Mesenchymal stem cell (in vitro differentiated cells and primary cell): Measurements from ENCODE around the gene PRSS16.
"Not testable (repeated sequence)": the region's sequence is repeated elsewhere in the genome, so short reads cannot be mapped to it uniquely, and the experiment has no call there.

Experiments used
- DNase-seq: peaks from one replicate; pipeline ENCODE4 v3.0.0-alpha.2; 2013
- H2AFZ ChIP-seq: one replicate; pipeline ENCODE4 v1.6.1; 2013; ENCODE audit warnings: low read depth, mild to moderate bottlenecking, control low read depth, inconsistent platforms, low read length, moderate library complexity
- H2AK5ac ChIP-seq: 2 replicates; pipeline ENCODE4 v1.6.1; 2013; ENCODE audit warnings: low read length, moderate library complexity, mild to moderate bottlenecking, inconsistent platforms; ENCODE audit not compliant: severe bottlenecking
- H2BK120ac ChIP-seq: one replicate; pipeline ENCODE4 v1.6.1; 2013; ENCODE audit warnings: low read depth, mild to moderate bottlenecking, inconsistent platforms, low read length, moderate library complexity
- H2BK12ac ChIP-seq, 2 experiments: one replicate each; pipeline ENCODE4 v1.6.1; 2013; ENCODE audit warnings: inconsistent platforms in 2 of 2, low read length in 2 of 2, mild to moderate bottlenecking in 2 of 2, moderate library complexity in 2 of 2, control low read depth in 1 of 2
- H2BK15ac ChIP-seq: one replicate; pipeline ENCODE4 v1.6.1; 2013; ENCODE audit warnings: mild to moderate bottlenecking, low read depth, inconsistent platforms; ENCODE audit not compliant: poor library complexity, severe bottlenecking
- H2BK5ac ChIP-seq: 2 replicates; pipeline ENCODE4 v1.6.1; 2013; ENCODE audit warnings: low read depth, mild to moderate bottlenecking, low read length, control low read depth, inconsistent platforms; ENCODE audit not compliant: poor library complexity, severe bottlenecking
- H3K14ac ChIP-seq, 2 experiments: one replicate each; pipeline ENCODE4 v1.6.1; 2013; ENCODE audit warnings: inconsistent platforms in 2 of 2, low read length in 2 of 2, control low read depth in 1 of 2, mild to moderate bottlenecking in 1 of 2, moderate library complexity in 1 of 2
- H3K18ac ChIP-seq, 2 experiments: one replicate each; pipeline ENCODE4 v1.6.1; 2013; ENCODE audit warnings: inconsistent platforms in 2 of 2, low read length in 2 of 2, control low read depth in 1 of 2, low read depth in 1 of 2, mild to moderate bottlenecking in 1 of 2
- H3K23ac ChIP-seq, 2 experiments: one replicate each; pipeline ENCODE4 v1.6.1; 2013; ENCODE audit warnings: inconsistent platforms in 2 of 2, low read length in 2 of 2, mild to moderate bottlenecking in 2 of 2, moderate library complexity in 2 of 2, control low read depth in 1 of 2
- H3K27ac ChIP-seq: 2 replicates; pipeline ENCODE4 v1.5.1; 2013; ENCODE audit warnings: mild to moderate bottlenecking, moderate library complexity, low read length, control low read depth, inconsistent platforms; ENCODE audit not compliant: poor library complexity, severe bottlenecking
- H3K27me3 ChIP-seq, 2 experiments: 2 replicates each; pipeline versions ENCODE4 v1.6.1 to v1.7.0; 2013; ENCODE audit warnings: low read length in 2 of 2, mild to moderate bottlenecking in 2 of 2, moderate library complexity in 2 of 2, control low read depth in 1 of 2, inconsistent platforms in 1 of 2; ENCODE audit not compliant: control insufficient read depth in 1 of 2, insufficient read depth in 1 of 2
- H3K36me3 ChIP-seq, 2 experiments: 2 replicates each; pipeline versions ENCODE4 v1.6.1 to v1.7.0; 2013; ENCODE audit warnings: low read length in 2 of 2, control low read depth in 1 of 2, inconsistent platforms in 1 of 2, low read depth in 1 of 2, mild to moderate bottlenecking in 1 of 2; ENCODE audit not compliant: insufficient read depth in 2 of 2, control insufficient read depth in 1 of 2
- H3K4ac ChIP-seq, 2 experiments: one replicate each; pipeline ENCODE4 v1.6.1; 2013; ENCODE audit warnings: inconsistent platforms in 2 of 2, low read length in 2 of 2, mild to moderate bottlenecking in 2 of 2, moderate library complexity in 2 of 2, control low read depth in 1 of 2, low read depth in 1 of 2
- H3K4me1 ChIP-seq: 2 replicates; pipeline ENCODE4 v1.6.1; 2013; ENCODE audit warnings: low read depth, low read length, control low read depth; ENCODE audit not compliant: control insufficient read depth, insufficient read depth
- H3K4me2 ChIP-seq: 2 replicates; pipeline ENCODE4 v1.6.1; 2013; ENCODE audit warnings: low read length, mild to moderate bottlenecking, inconsistent platforms; ENCODE audit not compliant: poor library complexity, severe bottlenecking
- H3K4me3 ChIP-seq, 2 experiments: 2 replicates each; pipeline versions ENCODE4 v1.5.1 to v1.7.0; 2013; ENCODE audit warnings: low read length in 2 of 2, mild to moderate bottlenecking in 2 of 2, control low read depth in 1 of 2, low read depth in 1 of 2; ENCODE audit not compliant: insufficient read depth in 1 of 2
- H3K79me1 ChIP-seq: replicated peaks from 2 replicates; pipeline ENCODE4 v1.6.1; 2013; ENCODE audit warnings: mild to moderate bottlenecking, control low read depth, low read length, inconsistent platforms; ENCODE audit not compliant: poor library complexity, severe bottlenecking
- H3K9ac ChIP-seq: 2 replicates; pipeline ENCODE4 v1.7.0; 2013; ENCODE audit warnings: mild to moderate bottlenecking, low read length, moderate library complexity
- H3K9me3 ChIP-seq: 2 replicates; pipeline ENCODE4 v1.7.0; 2013; ENCODE audit warnings: mild to moderate bottlenecking, low read length; ENCODE audit not compliant: control insufficient read depth
- H4K8ac ChIP-seq: one replicate; pipeline ENCODE4 v1.6.1; 2013; ENCODE audit warnings: inconsistent platforms, mild to moderate bottlenecking, low read length, moderate library complexity
- H4K91ac ChIP-seq: one replicate; pipeline ENCODE4 v1.6.1; 2013; ENCODE audit warnings: mild to moderate bottlenecking, low read length, inconsistent platforms
- WGBS: methylation state at CpG from one replicate; pipeline ENCODE4 v1.1.7; 2013; ENCODE audit warnings: mixed read lengths; 5-methylcytosine and 5-hydroxymethylcytosine counted together

Gene PRSS16

GRCh38 chr6:27208042-27208441, 39.5 kb upstream of the PRSS16 start:
- Histone ChIP-seq H3K79me1 (no peaks in the 10 kb centered on the region), H2AK5ac (no peak overlapping the region), H4K91ac (no peak overlapping the region), H3K4ac (no peak overlapping the region), H3K9me3 (no peaks in the 10 kb centered on the region), H3K4me1 (peaks cover 2% of the 10 kb centered on the region), H3K36me3 (no peaks in the 10 kb centered on the region), H2BK5ac (no peak overlapping the region), H2BK120ac (no peak overlapping the region), H3K23ac (no peak overlapping the region), H3K18ac (no peak overlapping the region), H3K4me2 (no peak overlapping the region), H3K9ac (no peak overlapping the region), H3K4me3 (no peak overlapping the region), H3K27me3 (peaks cover 0 to 37% of the 10 kb centered on the region in 2 experiments), H3K14ac (no peak overlapping the region), H2AFZ (no peak overlapping the region), H3K27ac (no peak overlapping the region), H2BK12ac (no peak overlapping the region), H2BK15ac (no peak overlapping the region), H4K8ac (no peak overlapping the region)
- WGBS: 89% methylated on average over 2 of the region's 2 CpGs
- no peak for DNase-seq

- Histone ChIP-seq H3K4me1 (peaks cover 4% of the 10 kb centered on the region), H2BK15ac (no peak overlapping the region), H3K9me3 (no peaks in the 10 kb centered on the region), H3K27me3 (peaks cover 0 to 32% of the 10 kb centered on the region in 2 experiments), H3K23ac (no peak overlapping the region), H3K18ac (no peak overlapping the region), H3K4ac (no peak overlapping the region), H3K14ac (no peak overlapping the region), H2BK120ac (no peak overlapping the region), H2AK5ac (no peak overlapping the region), H3K79me1 (no peaks in the 10 kb centered on the region), H3K4me2 (no peak overlapping the region), H4K8ac (no peak overlapping the region), H3K4me3 (no peak overlapping the region), H3K36me3 (no peaks in the 10 kb centered on the region), H2BK5ac (no peak overlapping the region), H3K27ac (no peak overlapping the region), H3K9ac (no peak overlapping the region), H2BK12ac (no peak overlapping the region), H4K91ac (no peak overlapping the region), H2AFZ (no peak overlapping the region)
- 51% methylated on average over 2 of the region's 2 CpGs for WGBS
- no peak for DNase-seq
Measured at GRCh38 chr6:27209196-27209595, 38.3 kb upstream of the PRSS16 start.

DNA sequence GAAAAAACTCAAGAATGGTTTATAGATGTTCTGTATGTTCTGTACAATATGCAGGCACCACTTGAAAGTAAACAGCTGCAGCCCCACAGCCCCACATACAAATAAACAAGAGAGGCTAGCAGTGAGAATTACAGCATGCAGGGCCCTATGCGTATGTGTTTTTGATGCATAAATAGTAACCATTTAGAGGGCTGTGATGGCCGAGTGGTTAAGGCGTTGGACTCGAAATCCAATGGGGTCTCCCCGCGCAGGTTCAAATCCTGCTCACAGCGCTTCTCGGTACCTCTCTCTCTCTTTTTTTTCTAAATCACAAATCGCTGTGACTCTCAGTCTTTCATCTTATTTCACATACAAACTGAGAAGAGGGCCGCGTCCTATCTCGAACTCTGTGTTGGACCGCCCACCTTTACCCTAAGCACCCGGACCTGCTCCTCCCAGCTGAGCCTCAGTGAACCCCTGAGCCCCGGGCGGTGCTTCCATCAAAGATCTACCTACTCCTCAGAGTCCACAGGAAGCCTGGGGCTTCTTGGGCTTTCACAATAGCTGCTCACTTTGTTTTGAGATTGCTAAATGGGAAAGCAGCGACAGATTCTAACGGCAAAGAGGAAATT, 37.7 kb upstream of the PRSS16 start:
- H3K4ac ChIP-seq: no peak overlapping the region
- no peak overlapping the region for H2BK15ac ChIP-seq
- no peak overlapping the region for H2AFZ ChIP-seq
- no peak overlapping the region for H3K4me2 ChIP-seq
- H4K91ac ChIP-seq: no peak overlapping the region
- no peak overlapping the region for H4K8ac ChIP-seq
- H2BK5ac ChIP-seq: no peak overlapping the region
- no peak overlapping the region for H3K18ac ChIP-seq
- H3K4me1 ChIP-seq: peaks cover 5% of the 10 kb centered on the region
- no peak overlapping the region for H3K23ac ChIP-seq
- H2BK120ac ChIP-seq: no peak overlapping the region
- H3K27me3 ChIP-seq: peaks cover 0 to 27% of the 10 kb centered on the region in 2 experiments
- no peak overlapping the region for H3K14ac ChIP-seq
- peak; percentile 26 for DNase-seq
- no peaks in the 10 kb centered on the region for H3K79me1 ChIP-seq
- no peaks in the 10 kb centered on the region for H3K36me3 ChIP-seq
- WGBS: 60% methylated on average over 17 of the region's 18 CpGs
- no peak overlapping the region for H3K27ac ChIP-seq
- no peak overlapping the region for H2BK12ac ChIP-seq
- H2AK5ac ChIP-seq: no peak overlapping the region
- no peak overlapping the region for H3K4me3 ChIP-seq
- no peak overlapping the region for H3K9ac ChIP-seq
- H3K9me3 ChIP-seq: no peaks in the 10 kb centered on the region

DNA sequence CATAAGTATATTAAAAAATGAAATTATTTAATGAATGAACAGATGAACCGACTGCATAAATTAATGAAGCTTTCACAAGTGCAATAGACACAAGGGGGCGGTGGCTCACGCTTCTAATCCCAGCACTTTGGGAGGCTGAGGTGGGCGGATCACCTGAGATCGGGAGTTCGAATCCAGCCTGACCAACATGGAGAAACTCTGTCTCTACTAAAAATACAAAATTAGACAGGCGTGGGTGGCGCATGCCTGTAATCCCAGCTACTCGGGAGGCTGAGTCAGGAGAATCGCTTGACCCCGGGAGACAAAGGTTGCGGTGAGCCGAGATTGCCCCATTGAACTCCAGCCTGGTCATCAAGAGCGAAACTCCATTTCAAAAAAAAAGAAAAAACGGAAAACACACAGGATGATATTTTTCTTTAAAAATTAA, 34.4 kb upstream of the PRSS16 start:
- not testable (repeated sequence) for H2AK5ac ChIP-seq, H4K8ac ChIP-seq, H3K79me1 ChIP-seq, H3K4me1 ChIP-seq, H3K9me3 ChIP-seq, H3K36me3 ChIP-seq, H3K23ac ChIP-seq, H3K27me3 ChIP-seq, H2BK5ac ChIP-seq, DNase-seq, H3K14ac ChIP-seq, H3K4ac ChIP-seq, H3K4me2 ChIP-seq, H3K27ac ChIP-seq, H3K4me3 ChIP-seq, H2BK15ac ChIP-seq, H2BK12ac ChIP-seq, H3K9ac ChIP-seq, H2BK120ac ChIP-seq, H4K91ac ChIP-seq, H2AFZ ChIP-seq, H3K18ac ChIP-seq
- WGBS: 79% methylated on average over 12 of the region's 15 CpGs
